Stimulated activated CD8-positive, alpha-beta memory T cell treated with anti-CD3 and anti-CD28 coated beads, Interleukin-7, amount 100 ng/mL, for 1 hour (primary cell): ENCODE results near the gene MARVELD2.
"Not testable (repeated sequence)": the region's sequence is repeated elsewhere in the genome, so short reads cannot be mapped to it uniquely, and the experiment has no call there.

ENCODE experiments used
- DNase-seq, 2 donors: peaks; one replicate each; pipeline ENCODE4 v3.0.0-alpha.2; 2020; ENCODE audit warnings: low read depth in 2 of 2

The MARVELD2 gene

GRCh38 chr5:69414885-69415583 lies at the start of gene MARVELD2:
Gene MARVELD2, plus strand, starts transcription at chr5:69415116. Its CDS starts 4,270 bp downstream, at chr5:69419386.
- DNase-seq, result peak in 1 of 2 donors; percentile 2

DNA sequence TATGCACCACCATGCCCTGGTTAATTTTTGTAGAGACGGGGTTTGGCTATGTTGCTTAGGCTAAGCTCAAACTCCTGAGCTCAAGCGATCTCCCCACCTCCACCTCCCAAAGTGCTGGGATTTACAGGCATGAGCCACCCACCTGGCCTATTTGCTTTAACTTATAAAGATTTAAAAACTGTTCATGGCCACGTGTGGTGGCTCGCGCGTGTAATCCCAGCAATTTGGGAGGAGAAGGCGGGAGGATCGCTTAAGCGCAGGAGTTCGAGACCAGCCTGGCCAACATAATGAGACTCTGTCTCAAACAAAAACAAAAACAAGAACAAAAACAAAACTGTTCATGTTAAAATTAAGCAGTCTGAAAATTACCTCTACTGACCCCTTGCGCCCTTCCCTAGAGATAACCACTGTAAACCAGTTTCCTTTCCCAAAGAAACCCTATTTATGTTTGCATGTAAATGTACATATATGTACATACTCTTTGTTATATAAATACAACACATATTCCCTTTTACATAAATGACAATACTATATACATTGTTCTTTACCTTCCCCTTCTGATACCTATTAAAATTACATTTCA lies 47.1 kb upstream of the MARVELD2 start:
- DNase-seq, result no peak

- no peak for DNase-seq
Observed at GRCh38 chr5:69368458-69369339, 46.2 kb upstream of the MARVELD2 start.

DNA sequence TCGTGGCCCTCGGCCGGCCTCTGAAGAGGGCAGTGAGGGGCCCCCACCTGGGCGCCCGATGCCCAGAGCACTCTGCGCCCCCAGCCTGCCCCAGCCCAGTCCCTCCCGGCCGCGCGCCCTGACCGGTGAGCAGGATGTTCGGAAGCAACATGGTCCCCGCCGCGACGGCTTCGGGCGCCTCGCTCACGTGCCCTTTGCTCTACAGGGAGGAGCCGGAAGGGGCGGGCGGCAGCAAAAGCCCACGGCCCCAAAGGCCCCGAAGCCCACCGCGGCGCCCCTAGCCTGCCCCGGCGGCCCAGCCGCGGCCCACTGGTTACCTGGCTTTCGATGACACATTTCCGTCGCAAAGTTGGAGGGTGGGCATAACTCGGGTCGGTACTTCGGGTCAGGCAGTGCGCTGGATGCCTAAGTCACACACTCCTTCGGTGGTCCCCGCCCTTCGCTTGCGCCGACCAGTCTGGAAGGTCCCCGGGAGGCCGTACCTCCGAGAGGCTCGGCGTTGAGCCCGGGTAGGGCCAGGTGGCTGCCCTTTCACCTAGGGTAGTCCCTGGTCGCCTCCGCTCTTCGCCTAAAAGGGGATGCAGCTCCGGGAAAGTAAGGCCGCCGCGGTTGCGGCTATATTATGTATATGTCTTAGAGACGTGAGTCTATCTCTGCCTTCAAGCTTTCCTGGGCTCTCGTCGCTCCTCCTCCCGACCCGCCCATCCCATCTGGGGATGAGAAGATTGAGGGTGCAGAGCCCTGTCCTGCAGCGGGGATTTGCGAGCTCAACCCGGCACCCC lies 45.4 kb upstream of the MARVELD2 start, which contains the start of the genes AK6, RAD17 and TAF9:
Gene AK6 (minus strand): TSS at position 181 of the 782 bp plus-strand sequence. CDS start 30 bp downstream, at position 151.
Gene RAD17 (plus strand): TSS at position 479 of the 782 bp plus-strand sequence. CDS start 2,391 bp downstream, outside the sequence.
Gene TAF9 (minus strand): TSS at position 181 of the 782 bp plus-strand sequence. CDS start 3,783 bp downstream, outside the sequence.
- DNase-seq, result peak; percentile 70 to 78

- DNase-seq, result not testable (repeated sequence)
Observed at GRCh38 chr5:69370335-69370734, 44.6 kb upstream of the MARVELD2 start.

- DNase-seq, result no peak
Observed at GRCh38 chr5:69372394-69372793, 42.5 kb upstream of the MARVELD2 start.

- no peak for DNase-seq
Observed at GRCh38 chr5:69374911-69375446, 39.9 kb upstream of the MARVELD2 start.

DNA sequence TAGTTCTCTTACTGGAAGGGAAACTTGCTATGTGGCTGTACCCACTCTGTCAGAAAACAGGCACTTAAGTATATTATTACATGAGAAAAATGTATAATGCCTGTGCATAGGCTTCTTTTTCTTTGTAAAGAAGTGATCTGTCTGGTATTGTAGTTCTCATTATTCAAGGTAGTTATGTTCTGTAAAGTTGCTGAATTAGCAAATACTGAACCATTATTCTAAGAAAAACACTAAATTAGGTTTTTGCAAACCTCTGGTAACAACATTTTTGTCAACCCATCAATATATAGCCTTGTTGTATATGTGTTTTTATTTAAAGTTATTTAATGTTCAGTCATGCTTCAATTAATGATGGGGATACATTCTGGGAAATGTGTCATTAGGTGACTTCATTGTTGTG lies 36.5 kb upstream of the MARVELD2 start:
- DNase-seq, result no peak

- no peak for DNase-seq
Observed at GRCh38 chr5:69404659-69405330, 10.1 kb upstream of the MARVELD2 start.

GRCh38 chr5:69415584-69415958 lies 655 bp downstream of the MARVELD2 start:
- no peak for DNase-seq

GRCh38 chr5:69416180-69416579 lies 1.3 kb downstream of the MARVELD2 start:
- DNase-seq, result no peak

DNA sequence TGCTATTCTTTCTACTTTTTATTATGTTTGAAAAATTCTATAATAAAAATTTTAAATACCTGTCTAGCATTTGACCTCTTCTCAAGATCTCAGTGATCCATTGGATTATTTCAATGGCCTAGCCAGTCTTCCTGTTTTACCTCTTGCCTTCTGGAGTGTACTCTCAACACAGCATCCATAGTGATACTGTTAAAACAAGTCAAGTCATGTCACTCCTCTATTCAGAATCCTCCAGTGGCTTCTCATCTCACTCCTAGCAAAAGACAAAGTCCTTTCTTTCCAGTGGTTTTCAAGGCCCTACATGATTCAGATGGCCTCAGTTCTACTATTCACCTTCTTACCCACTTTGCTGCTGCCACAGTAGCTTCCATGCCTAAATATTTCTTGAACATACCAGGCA lies 1.8 kb downstream of the MARVELD2 start:
- DNase-seq, result no peak

- DNase-seq, result no peak
Observed at GRCh38 chr5:69418554-69418953, 3.6 kb downstream of the MARVELD2 start.

GRCh38 chr5:69431424-69432303 lies 16.7 kb downstream of the MARVELD2 start:
- DNase-seq, result no peak

GRCh38 chr5:69432412-69433206 lies 17.7 kb downstream of the MARVELD2 start:
- DNase-seq, result no peak

- DNase-seq, result not testable (repeated sequence)
Observed at GRCh38 chr5:69435276-69435884, 20.5 kb downstream of the MARVELD2 start.

DNA sequence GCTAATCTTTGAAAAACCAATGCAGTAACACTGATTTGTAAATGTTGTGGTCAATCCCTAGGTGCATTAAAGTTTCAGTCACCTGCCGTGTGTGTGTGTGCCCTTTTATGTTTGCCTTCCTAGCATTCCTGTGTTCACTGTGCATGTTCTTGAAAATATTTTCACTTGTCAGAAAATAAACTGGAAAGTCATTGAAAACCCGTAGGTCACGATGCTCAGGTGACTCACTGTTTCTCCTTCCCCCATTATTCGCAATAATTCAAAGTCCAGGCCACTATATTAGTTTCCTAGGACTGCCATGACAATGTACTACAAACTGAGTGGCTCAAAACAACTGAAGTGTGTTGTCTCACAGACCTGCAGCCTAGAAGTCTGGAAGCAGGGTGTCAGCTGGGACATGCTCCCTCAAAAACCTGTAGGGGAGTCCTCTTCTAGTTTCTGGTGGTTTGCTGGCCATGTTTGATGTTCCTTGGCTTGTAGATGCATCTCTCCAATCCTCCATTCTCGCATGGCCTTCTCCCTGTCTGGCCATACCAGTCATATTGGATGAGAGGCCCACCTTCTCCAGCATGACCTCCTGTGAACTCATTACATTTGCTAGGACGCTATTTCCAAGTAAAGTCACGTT lies 29.3 kb downstream of the MARVELD2 start:
- DNase-seq, result no peak

DNA sequence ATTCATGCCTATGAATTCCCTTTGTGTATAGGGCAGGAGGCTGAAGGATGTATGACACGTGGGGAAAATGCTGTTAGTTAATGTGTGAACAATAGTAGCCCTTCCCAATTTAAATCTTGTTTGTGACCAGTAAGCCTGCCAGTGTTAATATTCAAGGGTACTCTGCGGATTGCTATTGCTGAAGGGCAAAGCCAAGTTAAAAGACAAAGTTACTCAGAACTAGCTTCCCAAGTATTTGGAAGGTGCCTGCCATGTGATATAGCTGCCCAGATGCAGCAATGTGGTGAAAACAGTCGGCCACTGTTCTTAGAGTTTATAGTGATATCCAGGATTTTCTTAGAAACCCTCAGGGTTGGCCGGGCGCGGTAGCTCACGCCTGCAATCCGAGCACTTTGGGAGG lies 34.6 kb downstream of the MARVELD2 start:
- no peak for DNase-seq
